ENCODE measurements around the gene TRIM9. TPM values are rescaled to one million over a fixed set of nuclear protein-coding genes. Genes with fewer than 3 reads are reported as not detected.

Gene TRIM9
- total and polyA plus RNA-seq, 12 donors, result 0.55 to 5.3 (median 2.0) TPM

DNA sequence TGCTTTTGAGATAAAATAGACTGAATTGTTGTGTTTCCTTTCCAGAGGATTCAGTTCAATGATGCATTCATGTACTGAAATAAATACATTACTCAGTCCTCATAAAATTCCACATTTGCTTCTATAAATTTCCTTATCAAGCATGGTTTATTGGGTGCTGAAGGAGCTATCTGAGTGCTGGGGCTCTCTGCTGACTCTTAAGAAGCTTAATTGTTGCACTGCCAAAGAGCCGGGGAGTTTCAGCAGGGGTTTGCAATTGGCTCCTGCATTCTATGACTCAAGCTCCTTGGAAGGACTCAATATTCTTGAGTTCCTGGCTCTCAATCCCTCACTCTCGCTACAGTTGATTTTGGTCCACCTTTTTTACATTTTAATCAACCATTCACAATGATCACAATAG, 80.8 kb downstream of the TRIM9 start:
- Histone ChIP-seq H3K4me1 (replicated peaks in 1 of 2) (no peaks in the 10 kb centered on the region), H3K36me3 (replicated peaks in 1 of 2) (no peaks in the 10 kb centered on the region), H3K27me3 (no peaks in the 10 kb centered on the region), H3K4me3 (no peak overlapping the region), H3K27ac (no peak overlapping the region), H3K9me3 (replicated peaks in 1 of 3) (no peaks in the 10 kb centered on the region)
- intact Hi-C loops (cut with DNase I), result no loop called here
- 34 to 70% (median 50%) methylated on average over 2 of the region's 2 CpGs for whole genome bisulfite sequencing, 4 donors
- no peak for TF ChIP-seq POLR2A (IDR thresholded peaks at IDR 0.05)
- TF ChIP-seq, protein P1, sequence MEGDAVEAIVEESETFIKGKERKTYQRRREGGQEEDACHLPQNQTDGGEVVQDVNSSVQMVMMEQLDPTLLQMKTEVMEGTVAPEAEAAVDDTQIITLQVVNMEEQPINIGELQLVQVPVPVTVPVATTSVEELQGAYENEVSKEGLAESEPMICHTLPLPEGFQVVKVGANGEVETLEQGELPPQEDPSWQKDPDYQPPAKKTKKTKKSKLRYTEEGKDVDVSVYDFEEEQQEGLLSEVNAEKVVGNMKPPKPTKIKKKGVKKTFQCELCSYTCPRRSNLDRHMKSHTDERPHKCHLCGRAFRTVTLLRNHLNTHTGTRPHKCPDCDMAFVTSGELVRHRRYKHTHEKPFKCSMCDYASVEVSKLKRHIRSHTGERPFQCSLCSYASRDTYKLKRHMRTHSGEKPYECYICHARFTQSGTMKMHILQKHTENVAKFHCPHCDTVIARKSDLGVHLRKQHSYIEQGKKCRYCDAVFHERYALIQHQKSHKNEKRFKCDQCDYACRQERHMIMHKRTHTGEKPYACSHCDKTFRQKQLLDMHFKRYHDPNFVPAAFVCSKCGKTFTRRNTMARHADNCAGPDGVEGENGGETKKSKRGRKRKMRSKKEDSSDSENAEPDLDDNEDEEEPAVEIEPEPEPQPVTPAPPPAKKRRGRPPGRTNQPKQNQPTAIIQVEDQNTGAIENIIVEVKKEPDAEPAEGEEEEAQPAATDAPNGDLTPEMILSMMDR (IDR thresholded peaks at IDR 0.05), result no peak
- peak in 1 of 7 donors; percentile 16 for DNase-seq

DNA sequence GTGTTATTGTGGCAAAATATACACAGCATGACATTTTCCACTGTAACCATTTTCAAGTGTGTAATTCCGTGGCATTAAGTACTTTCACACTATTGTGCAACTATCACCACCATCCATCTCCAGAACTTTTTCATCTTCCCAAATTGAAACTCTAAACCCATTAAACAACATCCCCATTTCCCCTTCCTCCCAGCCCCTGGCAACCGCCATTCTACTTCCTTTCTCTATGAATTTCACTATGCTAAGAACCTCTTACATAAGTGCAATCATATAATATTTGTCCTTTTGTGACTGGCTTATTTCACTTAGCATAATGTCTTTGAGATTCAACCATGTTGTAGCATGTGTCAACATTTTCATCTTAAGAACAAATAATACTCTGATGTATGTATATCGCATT, 82.8 kb downstream of the TRIM9 start:
- TF ChIP-seq POLR2A (IDR thresholded peaks at IDR 0.05), result no peak
- TF ChIP-seq, protein P1 (IDR thresholded peaks at IDR 0.05), result no peak
- H3K27me3 ChIP-seq, result no peaks in the 10 kb centered on the region
- WGBS, 4 donors, result 76 to 86% (median 80%) methylated on average over 3 of the region's 3 CpGs
- no peak overlapping the region for H3K4me3 ChIP-seq
- H3K27ac ChIP-seq, result no peak overlapping the region
- DNase-seq, result no peak
- no peaks in the 10 kb centered on the region for H3K9me3 ChIP-seq (replicated peaks in 1 of 3)
- peaks cover 0 to 7% of the 10 kb centered on the region in 2 donors for H3K4me1 ChIP-seq (replicated peaks in 1 of 2)
- no peaks in the 10 kb centered on the region for H3K36me3 ChIP-seq (replicated peaks in 1 of 2)
- intact Hi-C loops (cut with DNase I), result no loop called here

DNA sequence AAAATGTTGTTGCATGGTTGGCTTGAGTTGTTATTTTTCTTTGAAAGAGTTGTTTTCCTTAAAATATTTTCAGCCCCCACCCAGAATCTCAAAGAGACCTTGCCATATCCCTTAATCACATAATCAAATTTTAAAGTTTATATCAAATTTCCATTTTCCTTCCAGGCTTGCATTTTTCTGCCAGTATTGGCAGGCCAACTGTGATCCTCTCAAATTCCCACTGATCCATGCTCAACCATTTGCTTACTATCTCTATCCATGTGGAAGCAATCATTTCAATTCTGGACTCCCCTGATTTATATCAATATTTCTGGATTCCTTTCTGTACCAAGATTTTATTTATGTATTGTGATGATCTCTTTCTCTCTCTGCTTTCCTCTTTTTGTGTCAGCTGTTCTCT, 86.5 kb downstream of the TRIM9 start:
- intact Hi-C loops (cut with DNase I), result no loop called here
- TF ChIP-seq POLR2A (IDR thresholded peaks at IDR 0.05), result no peak
- TF ChIP-seq, protein P1 (IDR thresholded peaks at IDR 0.05), result no peak
- no peak for DNase-seq
- Histone ChIP-seq H3K4me3 (no peak overlapping the region), H3K27me3 (no peaks in the 10 kb centered on the region), H3K27ac (no peak overlapping the region), H3K9me3 (replicated peaks in 1 of 3) (no peaks in the 10 kb centered on the region), H3K4me1 (replicated peaks in 1 of 2) (peaks cover 0 to 28% of the 10 kb centered on the region in 2 donors), H3K36me3 (replicated peaks in 1 of 2) (no peaks in the 10 kb centered on the region)

GRCh38 chr14:51006781-51007211, 88.1 kb downstream of the TRIM9 start:
- DNase-seq, result peak; percentile 28 to 73 (median 46)
- peak overlapping the region in 2 of 5 donors; percentile 27 to 31 for H3K27ac ChIP-seq
- H3K9me3 ChIP-seq (replicated peaks in 1 of 3), result no peaks in the 10 kb centered on the region
- WGBS, 4 donors, result 45 to 93% (median 54%) methylated on average over 3 to 4 of the region's 4 CpGs
- H3K27me3 ChIP-seq, result no peaks in the 10 kb centered on the region
- no peaks in the 10 kb centered on the region for H3K36me3 ChIP-seq (replicated peaks in 1 of 2)
- no peak for TF ChIP-seq POLR2A (IDR thresholded peaks at IDR 0.05)
- H3K4me3 ChIP-seq, result no peak overlapping the region
- H3K4me1 ChIP-seq (replicated peaks in 1 of 2), result peaks cover 0 to 28% of the 10 kb centered on the region in 2 donors
- intact Hi-C loops (cut with DNase I), result no loop called here

GRCh38 chr14:51006324-51006723, 88.6 kb downstream of the TRIM9 start:
- Histone ChIP-seq H3K36me3 (replicated peaks in 1 of 2) (no peaks in the 10 kb centered on the region), H3K4me3 (no peak overlapping the region), H3K4me1 (replicated peaks in 1 of 2) (peaks cover 0 to 28% of the 10 kb centered on the region in 2 donors), H3K27ac (peak overlapping the region in 2 of 5 donors; percentile 27 to 31), H3K9me3 (replicated peaks in 1 of 3) (no peaks in the 10 kb centered on the region), H3K27me3 (no peaks in the 10 kb centered on the region)
- 65 to 68% (median 66%) methylated on average over 2 of the region's 2 CpGs for WGBS, 4 donors
- intact Hi-C loops (cut with DNase I), result no loop called here
- no peak for DNase-seq
- no peak for TF ChIP-seq POLR2A (IDR thresholded peaks at IDR 0.05)
- TF ChIP-seq, protein P1 (IDR thresholded peaks at IDR 0.05), result no peak
